Lower lobe of right lung (tissue), 2 donors: ENCODE measurements around the gene LRTM2. TPM values are rescaled to one million over a fixed set of nuclear protein-coding genes. Genes with fewer than 3 reads are reported as not detected.

Experiments
- ATAC-seq, 2 donors: fragments of 200-7000 bp; cut with Tn5 transposase; one replicate each; pipeline ENCODE4 v1.9.1; 2020 to 2022; ENCODE audit warnings: mild to moderate bottlenecking in 2 of 2, moderate library complexity in 2 of 2
- DNase-seq: peaks from one replicate; pipeline ENCODE4 v3.0.0-alpha.2; 2020
- H3K27ac ChIP-seq: fragments of 200-600 bp; one replicate; pipeline ENCODE4 v1.8.0; 2022
- H3K27me3 ChIP-seq: fragments of 200-600 bp; one replicate; pipeline ENCODE4 v1.8.0; 2022; ENCODE audit warnings: low read depth
- H3K36me3 ChIP-seq: fragments of 200-600 bp; one replicate; pipeline ENCODE4 v1.8.0; 2022; ENCODE audit warnings: mild to moderate bottlenecking
- H3K4me1 ChIP-seq: fragments of 200-600 bp; one replicate; pipeline ENCODE4 v1.8.0; 2022
- H3K4me3 ChIP-seq: fragments of 200-600 bp; one replicate; pipeline ENCODE4 v1.8.0; 2022; ENCODE audit warnings: mild to moderate bottlenecking
- H3K9me3 ChIP-seq: fragments of 200-600 bp; one replicate; pipeline ENCODE4 v1.8.0; 2022
- intact Hi-C: fragments of 100-400 bp; cut with DNase I; formaldehyde crosslinking; loops from one replicate; pipeline ENCODE4 v1.11.0; 2022
- total RNA-seq: library from RNA; stranded (reverse); fragmentation: NEBNext Ultra II Directional; extraction: Animal tissue kit (Norgen Biotek cat#: 25700); gene quantifications from one replicate; pipeline ENCODE4 v1.2.1, GENCODE V29; 2021
- TF ChIP-seq, protein P1 (sequence below): fragments of 200-600 bp; IDR thresholded peaks from one replicate; pipeline ENCODE4 v1.8.0; 2022; ENCODE audit warnings: antibody characterized with exemption, mild to moderate bottlenecking
- donor health status: DM: no; HTN: yes; CAD: no; lungs with severe emphysema.

The LRTM2 gene
- total RNA-seq, 1 donor from 2014 or later: not detected

DNA sequence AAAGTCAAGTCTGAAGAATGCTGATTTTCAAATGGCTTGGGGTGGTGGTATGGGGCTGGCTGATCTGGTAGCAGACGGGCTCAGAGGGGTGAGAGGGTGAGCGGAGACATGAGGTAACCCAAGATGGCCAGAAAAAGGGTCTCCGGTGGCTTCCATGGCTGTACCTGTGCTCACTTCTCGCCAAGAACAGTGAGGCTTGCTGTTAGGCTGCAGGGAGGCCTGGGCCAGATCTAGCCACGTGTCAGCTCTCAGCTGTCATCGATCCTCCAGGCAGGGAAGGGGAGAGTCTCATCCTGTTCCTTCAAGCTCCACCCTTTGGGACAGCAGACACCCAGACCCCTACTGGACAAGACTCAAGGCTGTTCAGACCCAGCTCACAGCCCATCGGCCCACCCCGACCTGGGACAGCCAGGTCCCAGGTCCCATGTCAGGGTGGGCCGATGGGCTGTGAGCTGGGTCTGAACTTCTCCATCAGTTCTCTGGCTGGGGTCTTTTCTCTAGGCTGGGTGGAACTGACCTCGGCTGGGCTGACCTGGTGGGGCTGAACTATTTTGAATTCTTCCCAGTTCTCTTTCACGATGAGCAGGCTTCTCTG lies 9.0 kb downstream of the LRTM2 start:
- H3K9me3 ChIP-seq: no peaks in the 10 kb centered on the region
- H3K36me3 ChIP-seq: no peaks in the 10 kb centered on the region
- H3K4me3 ChIP-seq: no peak overlapping the region
- TF ChIP-seq, protein P1, sequence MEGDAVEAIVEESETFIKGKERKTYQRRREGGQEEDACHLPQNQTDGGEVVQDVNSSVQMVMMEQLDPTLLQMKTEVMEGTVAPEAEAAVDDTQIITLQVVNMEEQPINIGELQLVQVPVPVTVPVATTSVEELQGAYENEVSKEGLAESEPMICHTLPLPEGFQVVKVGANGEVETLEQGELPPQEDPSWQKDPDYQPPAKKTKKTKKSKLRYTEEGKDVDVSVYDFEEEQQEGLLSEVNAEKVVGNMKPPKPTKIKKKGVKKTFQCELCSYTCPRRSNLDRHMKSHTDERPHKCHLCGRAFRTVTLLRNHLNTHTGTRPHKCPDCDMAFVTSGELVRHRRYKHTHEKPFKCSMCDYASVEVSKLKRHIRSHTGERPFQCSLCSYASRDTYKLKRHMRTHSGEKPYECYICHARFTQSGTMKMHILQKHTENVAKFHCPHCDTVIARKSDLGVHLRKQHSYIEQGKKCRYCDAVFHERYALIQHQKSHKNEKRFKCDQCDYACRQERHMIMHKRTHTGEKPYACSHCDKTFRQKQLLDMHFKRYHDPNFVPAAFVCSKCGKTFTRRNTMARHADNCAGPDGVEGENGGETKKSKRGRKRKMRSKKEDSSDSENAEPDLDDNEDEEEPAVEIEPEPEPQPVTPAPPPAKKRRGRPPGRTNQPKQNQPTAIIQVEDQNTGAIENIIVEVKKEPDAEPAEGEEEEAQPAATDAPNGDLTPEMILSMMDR: no peak
- peaks cover 48% of the 10 kb centered on the region for H3K27me3 ChIP-seq
- no peaks in the 10 kb centered on the region for H3K4me1 ChIP-seq
- intact Hi-C loops: no loop called here
- no peak overlapping the region for H3K27ac ChIP-seq
- peak; percentile 40 for DNase-seq
- no peak for ATAC-seq

DNA sequence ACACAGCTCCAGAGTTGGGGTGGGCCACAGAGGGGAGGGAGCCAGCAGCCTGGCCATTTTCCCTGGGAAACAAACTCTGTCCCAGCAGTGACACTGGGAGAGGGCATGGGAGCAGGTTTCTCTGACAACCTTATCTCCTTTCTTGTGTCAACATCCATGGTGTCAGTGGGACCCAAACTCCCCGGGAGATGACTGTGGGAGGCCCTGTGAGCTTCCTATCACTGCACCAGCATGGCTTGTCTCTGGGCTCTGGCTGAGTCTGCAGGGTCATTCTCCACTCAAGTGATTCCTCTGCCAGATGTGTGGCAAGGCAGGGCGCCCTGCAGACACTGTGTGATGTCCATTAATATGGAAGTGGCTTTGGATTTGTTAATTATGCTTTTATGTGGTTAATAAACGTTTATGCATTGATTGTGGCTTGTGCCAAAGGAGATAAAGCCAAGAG lies 10.1 kb downstream of the LRTM2 start:
- ATAC-seq (no peak), DNase-seq (peak; percentile 21)
- H3K4me3 ChIP-seq: no peak overlapping the region
- peaks cover 52% of the 10 kb centered on the region for H3K27me3 ChIP-seq
- H3K9me3 ChIP-seq: no peaks in the 10 kb centered on the region
- H3K36me3 ChIP-seq: no peaks in the 10 kb centered on the region
- no peaks in the 10 kb centered on the region for H3K4me1 ChIP-seq
- no peak overlapping the region for H3K27ac ChIP-seq
- intact Hi-C loops: no loop called here
- TF ChIP-seq, protein P1: no peak

DNA sequence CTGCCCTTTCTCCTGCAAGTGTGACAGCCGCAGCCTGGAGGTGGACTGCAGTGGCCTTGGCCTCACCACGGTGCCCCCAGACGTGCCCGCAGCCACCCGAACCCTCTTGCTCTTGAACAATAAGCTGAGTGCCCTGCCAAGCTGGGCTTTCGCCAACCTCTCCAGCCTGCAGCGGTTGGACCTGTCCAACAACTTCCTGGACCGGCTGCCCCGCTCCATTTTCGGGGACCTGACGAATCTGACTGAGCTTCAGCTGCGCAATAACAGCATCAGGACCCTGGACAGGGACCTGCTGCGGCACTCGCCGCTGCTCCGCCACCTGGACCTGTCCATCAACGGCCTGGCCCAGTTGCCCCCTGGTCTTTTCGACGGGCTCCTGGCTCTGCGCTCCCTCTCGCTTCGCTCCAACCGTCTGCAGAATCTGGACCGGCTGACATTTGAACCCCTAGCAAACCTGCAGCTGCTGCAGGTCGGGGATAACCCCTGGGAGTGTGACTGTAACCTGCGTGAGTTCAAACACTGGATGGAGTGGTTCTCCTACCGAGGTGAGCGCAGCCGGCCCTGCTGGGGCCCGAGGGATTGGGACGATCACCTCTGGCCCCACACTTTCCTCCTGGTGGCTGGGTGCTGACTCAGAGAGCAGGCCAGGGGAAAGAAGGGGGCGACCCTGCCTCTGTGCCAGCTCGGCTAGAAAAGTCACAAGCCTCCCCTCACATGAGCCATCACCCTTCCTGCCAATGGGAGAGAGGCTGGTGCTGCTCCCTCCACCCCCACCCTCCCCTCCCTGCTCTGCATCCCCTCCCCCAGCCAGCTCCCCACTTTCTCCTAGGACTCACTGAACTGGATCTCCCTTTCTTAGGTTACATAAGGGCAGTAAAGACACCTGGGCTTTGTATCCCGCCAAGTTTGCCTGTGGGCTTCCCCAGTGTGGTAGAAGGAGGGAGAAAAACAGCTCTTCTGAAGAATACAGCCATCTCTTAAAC lies 10.9 kb downstream of the LRTM2 start:
- no peaks in the 10 kb centered on the region for H3K36me3 ChIP-seq
- intact Hi-C loops: no loop called here
- H3K27me3 ChIP-seq: peaks cover 54% of the 10 kb centered on the region
- H3K4me3 ChIP-seq: no peak overlapping the region
- TF ChIP-seq, protein P1: no peak
- H3K27ac ChIP-seq: no peak overlapping the region
- DNase-seq (peak; percentile 83), ATAC-seq (peak; percentile 89 to 93)
- no peaks in the 10 kb centered on the region for H3K9me3 ChIP-seq
- no peaks in the 10 kb centered on the region for H3K4me1 ChIP-seq

DNA sequence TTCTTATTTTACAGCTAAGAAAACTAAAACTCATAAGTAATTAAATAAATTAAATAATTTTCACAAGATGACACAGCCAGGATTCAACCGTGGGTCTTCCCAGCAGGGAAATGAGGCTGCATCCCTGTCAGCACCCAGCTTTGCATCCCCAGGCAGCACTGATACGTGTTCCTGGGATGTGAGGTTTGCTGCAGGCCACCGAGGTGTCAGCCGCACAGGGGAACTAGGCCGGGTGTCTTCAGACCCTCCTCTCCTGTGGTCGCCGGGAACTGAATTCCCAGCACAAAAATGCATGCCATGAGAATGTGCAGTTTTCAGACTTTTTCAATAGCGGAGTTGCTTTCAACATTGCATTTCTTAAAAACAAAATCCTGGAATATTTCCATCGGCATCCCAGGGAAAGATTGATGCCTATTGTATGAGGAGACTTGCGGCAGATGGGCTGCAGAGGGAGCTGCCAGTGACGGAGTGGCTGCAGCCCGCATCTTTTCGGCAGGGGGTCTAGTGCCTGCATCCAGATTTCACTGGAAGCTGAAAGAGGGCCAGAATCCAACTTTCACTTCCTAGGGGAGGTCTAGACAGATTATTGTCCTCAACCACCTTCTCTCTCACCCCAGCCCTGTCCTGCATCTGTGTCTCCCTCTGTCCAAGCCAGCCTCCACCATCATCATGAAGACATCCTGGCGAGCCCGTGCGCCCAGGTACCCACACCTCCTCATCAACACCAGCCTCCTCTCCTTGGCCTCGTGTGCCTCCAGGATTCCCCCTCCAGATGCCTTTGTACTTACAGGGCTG lies 12.6 kb downstream of the LRTM2 start:
- H3K36me3 ChIP-seq: no peaks in the 10 kb centered on the region
- H3K9me3 ChIP-seq: no peaks in the 10 kb centered on the region
- H3K4me3 ChIP-seq: no peak overlapping the region
- DNase-seq (peak; percentile 18), ATAC-seq (no peak)
- no peaks in the 10 kb centered on the region for H3K4me1 ChIP-seq
- peaks cover 57% of the 10 kb centered on the region for H3K27me3 ChIP-seq
- TF ChIP-seq, protein P1: no peak
- intact Hi-C loops: no loop called here
- H3K27ac ChIP-seq: no peak overlapping the region

DNA sequence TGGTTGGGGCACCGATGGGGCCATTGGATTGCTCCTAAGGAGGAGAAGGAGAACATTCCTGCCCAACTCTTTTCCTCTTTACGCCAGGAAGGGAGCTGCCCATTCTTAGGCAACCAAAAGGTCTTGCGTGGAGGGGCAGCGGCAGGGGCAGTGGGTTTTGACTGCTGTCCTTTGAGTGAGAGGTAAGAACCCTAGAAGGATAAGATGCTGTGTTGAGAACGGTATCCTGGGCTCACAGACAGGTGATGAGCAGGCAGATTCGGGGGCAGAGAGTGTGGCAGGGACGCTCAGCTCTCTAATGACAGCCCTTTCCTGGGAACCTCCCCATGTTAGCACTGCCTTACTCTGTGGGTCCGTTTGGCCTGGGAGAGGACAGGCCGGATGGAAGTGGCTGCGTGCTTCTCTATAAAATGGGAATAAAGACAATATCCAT lies 13.2 kb downstream of the LRTM2 start:
- Histone ChIP-seq H3K9me3 (no peaks in the 10 kb centered on the region), H3K27me3 (peaks cover 51% of the 10 kb centered on the region), H3K27ac (no peak overlapping the region), H3K4me3 (no peak overlapping the region), H3K36me3 (no peaks in the 10 kb centered on the region), H3K4me1 (no peaks in the 10 kb centered on the region)
- DNase-seq: peak; percentile 22
- TF ChIP-seq, protein P1: no peak
- intact Hi-C loops: no loop called here
- no peak for ATAC-seq
